H1 (cell line): ENCODE measurements around the gene PAX8. TPM values are rescaled to one million over a fixed set of nuclear protein-coding genes. Genes with fewer than 3 reads are reported as not detected.

Experiments
- CTCF ChIA-PET: fragments of 300-600 bp; sonication (Branson Sonifier 250); formaldehyde crosslinking; loops from one replicate; lab custom pipeline; 2021; ENCODE audit not compliant: partially characterized antibody; lab: Charles Lee
- POLR2A ChIA-PET: fragments of 300-600 bp; sonication (Branson Sonifier 250); formaldehyde crosslinking; loops from one replicate; lab custom pipeline; 2021; ENCODE audit warnings: inconsistent platforms; ENCODE audit not compliant: partially characterized antibody; lab: Charles Lee
- DNase-seq, 2 experiments: peaks; one replicate each; pipeline versions ENCODE4 v3.0.0 to v3.0.0-alpha.2; 2010 to 2022; ENCODE audit warnings: low spot score in 2 of 2, low read depth in 1 of 2, mixed read lengths in 1 of 2
- FAIRE-seq: peaks from 2 replicates; lab custom pipeline; 2011; peaks lifted over from hg19 to GRCh38; lab: Jason Lieb, UNC
- H2AFZ ChIP-seq: 2 replicates; pipeline ENCODE4 v1.8.1; 2012; ENCODE audit warnings: low read length, inconsistent platforms
- H2AK5ac ChIP-seq: 2 replicates; pipeline ENCODE4 v1.6.1; 2013; ENCODE audit warnings: low read depth, low read length
- H2BK120ac ChIP-seq: replicated peaks from 2 replicates; pipeline ENCODE3; 2013; ENCODE audit warnings: low read depth, low read length, inconsistent platforms
- H2BK12ac ChIP-seq: 2 replicates; pipeline ENCODE4 v1.6.1; 2013; ENCODE audit warnings: low read depth, low read length
- H2BK15ac ChIP-seq: 2 replicates; pipeline ENCODE4 v1.6.1; 2013; ENCODE audit warnings: low read length
- H2BK20ac ChIP-seq: 2 replicates; pipeline ENCODE4 v1.6.1; 2013; ENCODE audit warnings: low read length
- H2BK5ac ChIP-seq: 2 replicates; pipeline ENCODE4 v1.6.1; 2013; ENCODE audit warnings: low read depth, low read length
- H3K14ac ChIP-seq: 2 replicates; pipeline ENCODE4 v1.6.1; 2013; ENCODE audit warnings: inconsistent platforms; ENCODE audit not compliant: insufficient read length
- H3K18ac ChIP-seq: 2 replicates; pipeline ENCODE4 v1.6.1; 2013; ENCODE audit warnings: low read length; ENCODE audit errors: extremely low read depth
- H3K23ac ChIP-seq: 2 replicates; pipeline ENCODE4 v1.6.1; 2013; ENCODE audit warnings: inconsistent platforms; ENCODE audit not compliant: insufficient read length
- H3K23me2 ChIP-seq: 2 replicates; pipeline ENCODE4 v1.6.1; 2013; ENCODE audit warnings: low read depth, low read length
- H3K27ac ChIP-seq: 2 replicates; pipeline ENCODE4 v1.6.1; 2011; ENCODE audit warnings: low read depth, low read length, inconsistent platforms
- H3K27me3 ChIP-seq, 4 experiments: replicated peaks in 1 of 4; 1 replicate in 1 of 4; 2 replicates in 3 of 4; pipeline versions ENCODE4 v1.6.1 to v1.8.1; 2011 to 2013; ENCODE audit warnings: low read length in 3 of 4, mild to moderate bottlenecking in 3 of 4, inconsistent platforms in 2 of 4, mixed read lengths in 2 of 4, moderate library complexity in 1 of 4; ENCODE audit not compliant: control insufficient read depth in 3 of 4, insufficient read depth in 3 of 4; ENCODE audit errors: extremely low read depth in 1 of 4
- H3K36me3 ChIP-seq, 4 experiments: 2 replicates each; pipeline versions ENCODE4 v1.6.1 to v1.8.1; 2011 to 2013; ENCODE audit warnings: mild to moderate bottlenecking in 4 of 4, low read length in 3 of 4, moderate library complexity in 2 of 4, control low read depth in 1 of 4, inconsistent platforms in 1 of 4; ENCODE audit not compliant: insufficient read depth in 4 of 4, control insufficient read depth in 2 of 4
- H3K4ac ChIP-seq: replicated peaks from 2 replicates; pipeline ENCODE3; 2013; ENCODE audit warnings: low read length, low read depth, mixed read lengths, inconsistent platforms; ENCODE audit not compliant: insufficient read length
- H3K4me1 ChIP-seq, 4 experiments: replicated peaks in 1 of 4; 1 replicate in 1 of 4; 2 replicates in 3 of 4; pipeline versions ENCODE4 v1.6.1 to v1.8.1; 2011 to 2013; ENCODE audit warnings: low read length in 3 of 4, inconsistent platforms in 2 of 4, mixed read lengths in 1 of 4; ENCODE audit not compliant: insufficient read depth in 4 of 4, control insufficient read depth in 3 of 4
- H3K4me2 ChIP-seq, 2 experiments: 2 replicates each; pipeline versions ENCODE4 v1.6.1 to v1.8.1; 2011 to 2013; ENCODE audit warnings: low read depth in 2 of 2, low read length in 2 of 2, control low read depth in 1 of 2, inconsistent platforms in 1 of 2, mild to moderate bottlenecking in 1 of 2; ENCODE audit not compliant: insufficient read depth in 1 of 2
- H3K4me3 ChIP-seq, 4 experiments: fragments of 200-600, 300-600 bp in 1 of 4; sonication (generic), shearing (Covaris generic), sonication (Bioruptor Twin) in 1 of 4; 2 replicates each; pipeline versions ENCODE4 v1.5.1 to v1.8.1; 2011 to 2016; ENCODE audit warnings: low read length in 4 of 4, low read depth in 3 of 4, control low read depth in 2 of 4, inconsistent platforms in 2 of 4, mild to moderate bottlenecking in 2 of 4, mixed read lengths in 1 of 4, moderate library complexity in 1 of 4; ENCODE audit not compliant: insufficient read depth in 2 of 4; ENCODE audit errors: extremely low read depth in 1 of 4
- H3K56ac ChIP-seq: replicated peaks from 2 replicates; pipeline ENCODE3; 2013; ENCODE audit warnings: low read depth, mild to moderate bottlenecking, mixed read lengths, low read length, inconsistent platforms; ENCODE audit not compliant: insufficient read length
- H3K79me1 ChIP-seq: 2 replicates; pipeline ENCODE4 v1.6.1; 2013; ENCODE audit warnings: low read depth, low read length, control low read depth
- H3K79me2 ChIP-seq, 2 experiments: 2 replicates each; pipeline versions ENCODE4 v1.6.1 to v1.8.1; 2012 to 2013; ENCODE audit warnings: low read length in 2 of 2, mild to moderate bottlenecking in 2 of 2, inconsistent platforms in 1 of 2; ENCODE audit not compliant: insufficient read depth in 2 of 2, control insufficient read depth in 1 of 2
- H3K9ac ChIP-seq, 4 experiments: replicated peaks in 1 of 4; 1 replicate in 1 of 4; 2 replicates in 3 of 4; pipeline versions ENCODE4 v1.6.1 to v1.8.1; 2011 to 2013; ENCODE audit warnings: low read depth in 3 of 4, low read length in 3 of 4, control low read depth in 2 of 4, mild to moderate bottlenecking in 2 of 4, moderate library complexity in 2 of 4, inconsistent platforms in 1 of 4; ENCODE audit errors: extremely low read depth in 1 of 4
- H3K9me3 ChIP-seq, 2 experiments: 2 replicates each; pipeline versions ENCODE4 v1.6.1 to v1.8.1; 2012 to 2013; ENCODE audit warnings: mild to moderate bottlenecking in 2 of 2, moderate library complexity in 2 of 2, control low read depth in 1 of 2, inconsistent platforms in 1 of 2, low read depth in 1 of 2, low read length in 1 of 2, mixed read lengths in 1 of 2; ENCODE audit not compliant: insufficient read depth in 2 of 2
- H4K20me1 ChIP-seq, 2 experiments: replicated peaks in 1 of 2; 2 replicates each; pipeline versions ENCODE3 to v1.8.1; 2011 to 2013; ENCODE audit warnings: inconsistent platforms in 2 of 2, low read length in 2 of 2, mild to moderate bottlenecking in 1 of 2; ENCODE audit not compliant: insufficient read depth in 2 of 2, control insufficient read depth in 1 of 2
- H4K5ac ChIP-seq: 2 replicates; pipeline ENCODE4 v1.6.1; 2013; ENCODE audit warnings: low read length, low read depth, mixed read lengths, inconsistent platforms; ENCODE audit not compliant: insufficient read length
- H4K8ac ChIP-seq: 2 replicates; pipeline ENCODE4 v1.8.0; 2013; ENCODE audit warnings: mild to moderate bottlenecking, moderate library complexity, low read length, inconsistent platforms; ENCODE audit not compliant: insufficient read depth; ENCODE audit errors: extremely low read depth
- H4K91ac ChIP-seq: replicated peaks from 2 replicates; pipeline ENCODE3; 2013; ENCODE audit warnings: low read length, mixed read lengths, inconsistent platforms; ENCODE audit not compliant: insufficient read length
- CTBP2 ChIP-seq: IDR thresholded peaks from 2 replicates; pipeline ENCODE4 v1.7.0; 2011; ENCODE audit warnings: borderline replicate concordance, mild to moderate bottlenecking, moderate library complexity, mixed read lengths, low read length; ENCODE audit not compliant: insufficient read depth, insufficient read length
- EGR1 ChIP-seq: IDR thresholded peaks from 2 replicates; pipeline ENCODE4 v1.6.1; 2011; ENCODE audit warnings: low read depth, low read length, borderline replicate concordance
- HDAC6 ChIP-seq: IDR thresholded peaks from one replicate; pipeline ENCODE4 v1.7.1; 2012; ENCODE audit warnings: low read depth, mild to moderate bottlenecking, inconsistent platforms, low read length, moderate library complexity
- KDM1A ChIP-seq: fragments of 200-600, 300-600 bp; sonication (generic); IDR thresholded peaks from 2 replicates; pipeline ENCODE4 v1.7.1; 2016; ENCODE audit warnings: mild to moderate bottlenecking, low read length, borderline replicate concordance
- KDM4A ChIP-seq: IDR thresholded peaks from one replicate; pipeline ENCODE4 v1.7.1; 2012; ENCODE audit warnings: low read depth, mild to moderate bottlenecking, moderate library complexity, low read length, inconsistent platforms; ENCODE audit not compliant: severe bottlenecking
- SP4 ChIP-seq: IDR thresholded peaks from 2 replicates; pipeline ENCODE4 v1.6.1; 2012; ENCODE audit warnings: low read length, inconsistent platforms
- SRF ChIP-seq: IDR thresholded peaks from 2 replicates; pipeline ENCODE4 v1.6.1; 2011; ENCODE audit warnings: mild to moderate bottlenecking, low read depth, low read length, moderate library complexity
- WGBS, 2 experiments: shearing (Covaris generic) in 1 of 2; methylation state at CpG; one replicate each; pipeline versions ENCODE4 v1.1.6 to v1.1.7; 2013 to 2015; ENCODE audit warnings: low lambda C conversion rate in 2 of 2, mixed read lengths in 2 of 2, inconsistent platforms in 1 of 2, low coverage in 1 of 2, missing lambda C conversion rate in 1 of 2; ENCODE audit not compliant: insufficient replicate concordance in 2 of 2, insufficient coverage in 1 of 2, insufficient read length in 1 of 2; ENCODE audit errors: extremely low coverage in 1 of 2, missing lambda C conversion rate in 1 of 2; 5-methylcytosine and 5-hydroxymethylcytosine counted together
- polyA plus RNA-seq, 7 experiments: library from polyadenylated mRNA; depleted of rRNA in 3 of 7; stranded (reverse) in 5 of 7; unstranded in 2 of 7; fragments of >200 nt in 5 of 7; fragments of 200-250 nt in 2 of 7; gene quantifications; 1 replicate in 5 of 7; 2 replicates in 1 of 7; 4 replicates in 1 of 7; pipeline versions ENCODE4 v1.2.1 to v1.2.3, GENCODE V29; 2011 to 2013; ENCODE audit warnings: missing spikeins in 2 of 7, mixed read lengths in 2 of 7
- total RNA-seq: library from RNA; stranded (reverse); fragmentation: NEBNext Ultra II Directional; extraction: Animal tissue kit (Norgen Biotek cat#: 25700); gene quantifications from 2 replicates; pipeline ENCODE4 v1.2.1, GENCODE V29; 2021
- TF ChIP-seq, protein P1 (sequence below): IDR thresholded peaks from 2 replicates; pipeline ENCODE4 v1.6.1; 2012; ENCODE audit warnings: inconsistent platforms

PAX8 gene
- total and polyA plus RNA-seq, 2 of the 8 experiments (the other 6 are each of a cell fraction or from before 2014, with no cell fraction given): 0.02 TPM; not detected in 1

- Histone ChIP-seq H4K5ac (no peak overlapping the region), H3K9me3 (no peaks in the 10 kb centered on the region), H2BK15ac (no peak overlapping the region), H4K20me1 (no peaks in the 10 kb centered on the region), H2AK5ac (no peak overlapping the region), H3K79me2 (no peaks in the 10 kb centered on the region), H3K27ac (no peak overlapping the region), H4K8ac (no peak overlapping the region; the same call in 1 of the 2 replicates), H3K23me2 (0 out of 2 replicates have a peak, but pooled peaks cover 2% of the 10 kb centered on the region), H3K4me1 (peaks cover 0 to 6% (median 2%) of the 10 kb centered on the region in 4 experiments; a peak in 3 of 7 replicates), H3K4me3 (no peak overlapping the region), H3K4ac (peak overlapping the region; percentile 33), H3K9ac (no peak overlapping the region), H2BK5ac (no peak overlapping the region), H3K23ac (no peak overlapping the region), H3K27me3 (no peaks in the 10 kb centered on the region), H2BK120ac (no peak overlapping the region), H3K36me3 (no peaks in the 10 kb centered on the region), H2BK20ac (no peak overlapping the region), H4K91ac (no peak overlapping the region), H3K79me1 (no peaks in the 10 kb centered on the region), H3K4me2 (no peak overlapping the region), H3K18ac (no peak overlapping the region), H2AFZ (0 out of 2 replicates have a peak overlapping the region, but pooled peaks have one; percentile 14), H3K14ac (peak overlapping the region; percentile 81), H3K56ac (no peak overlapping the region), H2BK12ac (0 out of 2 replicates have a peak overlapping the region, but pooled peaks have one; percentile 27)
- POLR2A ChIA-PET: no interaction called here
- FAIRE-seq: no peak
- CTCF ChIA-PET: interaction anchor here (0.7 to 3.9 kb wide), 11 partner anchors 9 to 116 kb away, joined by 3 to 34 read pairs (median 5); no protein-coding TSS in a partner anchor
- 84% methylated on average over 8 of the region's 8 CpGs; no CpG with 5 or more reads in 1 of the 2 experiments for WGBS, 2 experiments
- no peak for DNase-seq
- TF ChIP-seq SRF (no peak), CTBP2 (no peak), SP4 (no peak), HDAC6 (no peak), KDM4A (no peak), EGR1 (no peak), KDM1A (no peak)
- TF ChIP-seq, protein P1, sequence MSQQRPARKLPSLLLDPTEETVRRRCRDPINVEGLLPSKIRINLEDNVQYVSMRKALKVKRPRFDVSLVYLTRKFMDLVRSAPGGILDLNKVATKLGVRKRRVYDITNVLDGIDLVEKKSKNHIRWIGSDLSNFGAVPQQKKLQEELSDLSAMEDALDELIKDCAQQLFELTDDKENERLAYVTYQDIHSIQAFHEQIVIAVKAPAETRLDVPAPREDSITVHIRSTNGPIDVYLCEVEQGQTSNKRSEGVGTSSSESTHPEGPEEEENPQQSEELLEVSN: no peak
- TF ChIP-seq, all 59 proteins: peak for 0
These were observed 97.3 kb downstream of the PAX8 start for GRCh38 chr2:113181258-113182051.
